HT1080 (cell line): ENCODE measurements around the gene SGK2. TPM values are rescaled to one million over a fixed set of nuclear protein-coding genes. Genes with fewer than 3 reads are reported as not detected.

Experiments used
- DNase-seq: peaks from one replicate; pipeline ENCODE4 v3.0.0-alpha.2; 2015; ENCODE audit warnings: low read depth
- polyA plus RNA-seq, 2 experiments: library from polyadenylated mRNA; depleted of rRNA; stranded (reverse); fragments of >200 nt; gene quantifications; 2 replicates each; pipeline ENCODE4 v1.2.3, GENCODE V29; 2015
- total RNA-seq: library from RNA; depleted of rRNA; stranded (reverse); fragments of >200 nt; shearing (Covaris generic); gene quantifications from 2 replicates; pipeline ENCODE4 v1.2.3, GENCODE V29; 2014; rRNA removed

The SGK2 gene
- total RNA-seq, result not detected in 2 replicates
- not detected in 2 replicates for polyA plus RNA-seq (2015; cell fraction: cytosol; rRNA removed)
- polyA plus RNA-seq (2015; cell fraction: nucleus; rRNA removed), result not detected in 2 replicates

GRCh38 chr20:43558412-43559146 lies at the start of gene SGK2:
SGK2 (plus strand) TSS chr20:43559027; CDS start chr20:43566496, 7,469 bp downstream.
- peak; percentile 41 for DNase-seq

GRCh38 chr20:43511879-43512278 lies 46.9 kb upstream of the SGK2 start:
- DNase-seq, result no peak

DNA sequence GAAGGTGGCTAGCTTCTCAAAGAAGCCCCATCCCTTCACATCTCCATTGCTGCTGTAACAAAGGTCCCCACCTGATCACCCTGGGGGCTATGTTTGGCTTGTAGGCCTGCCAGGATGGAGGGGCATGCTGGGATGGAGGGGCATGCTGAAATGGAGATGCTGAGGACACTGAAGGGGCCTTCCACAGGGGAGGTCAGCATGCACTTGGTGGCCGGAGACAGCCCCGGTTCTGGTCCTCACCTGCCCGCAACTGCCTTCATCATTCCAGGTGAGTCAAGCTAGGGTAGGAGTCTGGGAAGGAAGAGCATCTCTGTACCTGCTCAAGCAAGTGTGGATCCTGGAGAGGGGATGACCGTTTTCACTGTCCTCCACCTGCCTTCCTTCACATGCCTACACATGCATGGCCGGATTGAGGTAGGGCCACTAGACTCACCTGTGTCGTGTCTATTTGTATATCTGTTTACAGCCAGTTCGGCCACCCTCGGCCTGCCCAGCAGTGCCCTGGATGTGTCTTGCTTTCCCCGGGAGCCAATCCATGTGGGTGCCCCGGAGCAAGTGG lies 45.4 kb upstream of the SGK2 start:
- no peak for DNase-seq

DNA sequence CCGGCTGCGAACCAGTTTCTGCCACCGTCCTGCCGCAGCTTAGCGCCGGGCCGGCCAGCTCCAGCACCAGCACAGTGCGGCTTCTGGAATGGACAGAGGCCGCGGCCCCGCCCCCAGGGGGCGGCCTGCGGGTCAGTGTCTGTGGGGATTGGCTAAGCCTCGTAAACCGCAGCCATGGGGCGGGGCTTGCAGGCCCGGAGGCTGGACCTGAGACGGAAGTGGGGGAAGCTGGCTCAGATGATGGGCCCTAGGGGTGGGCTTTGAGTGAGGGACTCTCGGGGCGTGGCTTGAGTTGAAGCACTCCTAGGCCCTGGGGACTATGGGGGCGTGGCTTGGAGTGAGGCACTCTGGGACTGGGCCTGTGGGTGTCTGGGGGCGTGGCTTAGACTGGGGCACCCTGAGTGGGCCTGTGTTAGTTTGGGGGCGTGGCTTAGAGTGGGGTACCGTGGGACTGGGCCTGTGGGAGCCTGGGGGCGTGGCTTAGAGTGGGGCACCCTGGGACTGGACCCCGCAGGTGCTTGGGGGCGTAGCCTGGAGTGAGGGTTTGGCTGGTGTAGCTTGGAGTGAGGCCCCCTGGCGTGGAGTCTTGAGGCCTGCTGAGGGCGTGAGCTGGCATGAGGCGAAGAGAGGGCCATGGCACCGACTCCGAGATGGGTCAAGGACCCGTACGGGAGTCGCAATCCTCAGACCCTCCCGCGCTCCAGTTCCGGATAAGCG lies 44.7 kb upstream of the SGK2 start:
- no peak for DNase-seq

DNA sequence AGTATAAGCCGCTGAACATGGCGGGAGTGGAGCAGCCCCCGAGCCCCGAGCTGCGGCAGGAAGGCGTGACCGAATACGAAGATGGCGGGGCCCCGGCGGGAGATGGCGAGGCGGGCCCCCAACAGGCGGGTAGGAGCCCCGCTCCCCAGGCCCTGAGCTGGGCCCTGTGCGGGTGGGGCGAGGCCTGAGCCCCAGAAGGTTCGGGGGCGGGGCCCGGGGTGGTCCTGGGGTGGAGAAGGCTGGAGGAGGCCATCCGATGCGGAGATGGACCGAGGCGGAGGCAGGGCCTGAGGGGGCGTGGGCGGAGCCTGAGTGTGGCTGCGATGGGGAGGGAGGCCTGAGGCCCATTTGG lies 44.2 kb upstream of the SGK2 start:
- no peak for DNase-seq

GRCh38 chr20:43515628-43516027 lies 43.2 kb upstream of the SGK2 start:
- no peak for DNase-seq

- no peak for DNase-seq
Measured at GRCh38 chr20:43516251-43516824, 42.5 kb upstream of the SGK2 start.

DNA sequence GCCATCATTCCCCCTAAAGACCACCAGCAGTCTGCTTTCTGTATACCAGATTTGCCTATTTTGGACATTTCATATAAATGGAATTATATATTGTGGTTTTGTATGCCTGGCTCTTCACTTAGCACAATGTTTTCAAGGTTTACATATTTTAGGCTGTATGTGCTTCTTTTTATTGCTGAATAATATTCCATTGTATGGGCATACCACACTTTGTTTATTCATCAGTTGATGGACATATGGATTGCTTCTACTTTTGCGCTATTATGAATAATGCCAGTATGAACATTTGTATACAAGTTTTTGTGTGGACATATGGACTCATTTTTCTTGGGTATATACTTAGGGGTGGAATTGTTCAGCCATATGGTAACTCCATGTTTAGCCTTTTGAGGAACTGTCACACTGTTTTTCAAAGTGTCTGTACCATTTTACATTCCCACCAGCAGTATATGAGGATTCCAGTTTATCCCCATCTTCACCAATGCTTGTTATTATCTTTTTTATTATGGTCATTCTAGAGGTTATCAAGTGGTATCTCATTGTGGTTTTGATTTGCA lies 38.7 kb upstream of the SGK2 start:
- DNase-seq, result no peak

DNA sequence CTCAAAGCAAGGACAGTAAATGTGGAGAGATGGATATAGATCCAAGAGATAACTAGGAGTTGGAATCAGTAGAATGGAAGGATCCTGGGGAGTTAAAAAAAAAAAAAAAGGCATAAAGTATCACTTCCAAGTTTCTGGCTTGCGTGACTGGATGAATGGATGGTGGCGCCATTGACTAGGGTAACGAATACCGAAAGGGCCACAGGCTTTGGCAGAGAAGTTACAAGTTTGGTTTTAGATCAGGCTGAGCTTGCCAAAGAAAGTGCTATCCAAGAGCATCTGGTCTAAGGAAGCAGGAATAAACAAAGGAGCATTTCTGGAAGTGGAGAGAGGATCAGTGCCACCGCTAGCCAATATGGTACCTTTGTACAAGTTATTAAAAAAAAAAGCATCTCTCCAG lies 33.8 kb upstream of the SGK2 start:
- DNase-seq, result no peak

- no peak for DNase-seq
Measured at GRCh38 chr20:43528258-43528875, 30.5 kb upstream of the SGK2 start.

DNA sequence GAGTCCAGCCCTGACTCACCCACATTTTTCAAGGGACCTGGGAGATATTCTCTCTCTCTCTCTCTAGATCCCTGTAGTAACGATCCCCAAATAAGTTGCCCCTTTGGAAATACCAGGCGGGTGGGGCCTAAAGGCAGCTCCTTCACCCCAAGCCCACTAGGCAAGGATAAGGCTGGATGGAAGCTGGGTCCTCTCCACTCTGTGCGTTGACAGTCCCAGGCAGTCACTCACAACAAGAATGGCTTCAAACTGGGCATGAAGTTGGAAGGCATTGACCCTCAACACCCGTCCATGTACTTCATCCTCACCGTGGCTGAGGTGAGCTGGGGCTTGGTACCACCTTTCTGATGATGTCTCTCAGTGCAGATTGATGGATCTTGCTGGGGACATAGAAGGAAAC lies 29.8 kb upstream of the SGK2 start:
- DNase-seq, result no peak

- DNase-seq, result no peak
Measured at GRCh38 chr20:43529457-43530153, 29.2 kb upstream of the SGK2 start.

DNA sequence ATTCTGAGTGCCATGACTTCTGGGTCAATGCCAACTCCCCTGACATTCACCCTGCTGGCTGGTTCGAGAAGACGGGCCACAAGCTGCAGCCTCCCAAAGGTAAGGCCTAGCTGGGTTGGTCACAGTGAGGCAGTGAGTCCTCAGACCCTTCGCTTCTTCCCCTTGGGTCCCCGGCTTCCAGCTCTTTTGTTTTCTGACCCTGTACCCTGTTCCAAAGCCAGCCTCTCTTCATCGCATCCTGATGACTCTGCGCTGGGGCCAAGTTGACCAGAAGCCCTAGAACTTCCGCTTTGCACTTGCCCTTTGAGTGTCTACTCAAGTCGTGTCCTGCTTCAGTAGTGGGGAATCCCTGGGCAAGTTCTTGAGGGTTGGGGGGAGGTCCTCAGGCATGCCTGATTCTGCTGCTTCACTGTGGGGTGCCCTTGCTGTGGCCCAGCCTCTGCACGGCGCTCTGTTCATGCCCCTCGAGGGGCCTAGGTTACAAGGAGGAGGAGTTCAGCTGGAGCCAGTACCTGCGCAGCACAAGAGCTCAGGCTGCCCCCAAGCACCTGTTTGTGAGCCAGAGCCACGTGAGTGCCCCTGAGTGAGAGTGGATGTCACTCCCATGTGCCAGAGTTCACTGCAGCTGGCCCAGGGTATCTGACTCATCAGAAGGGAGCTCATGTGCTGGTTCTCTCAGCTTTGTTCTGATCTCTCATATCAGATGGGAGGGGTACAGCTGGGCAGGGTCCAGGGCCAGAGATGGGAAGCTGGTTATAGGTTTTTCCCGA lies 28.3 kb upstream of the SGK2 start:
- peak; percentile 24 for DNase-seq

DNA sequence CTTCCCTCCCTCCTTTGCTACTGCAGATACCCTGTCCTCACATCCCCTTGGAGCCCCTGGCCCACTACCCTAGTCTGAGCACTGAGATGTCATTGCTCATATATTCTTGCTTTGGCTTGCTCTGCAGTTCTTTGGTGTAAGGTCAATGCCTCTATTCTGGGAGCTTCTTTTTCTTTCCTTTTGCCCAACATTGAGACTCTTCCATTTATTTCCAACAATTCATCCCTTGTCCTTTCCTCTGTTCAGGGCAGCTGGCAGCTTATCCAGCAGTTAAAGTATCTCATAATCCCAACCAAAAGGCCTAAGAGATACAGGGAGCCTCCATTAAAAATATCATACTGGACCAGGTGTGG lies 27.8 kb upstream of the SGK2 start:
- no peak for DNase-seq

- no peak for DNase-seq
Measured at GRCh38 chr20:43532416-43533055, 26.3 kb upstream of the SGK2 start.

DNA sequence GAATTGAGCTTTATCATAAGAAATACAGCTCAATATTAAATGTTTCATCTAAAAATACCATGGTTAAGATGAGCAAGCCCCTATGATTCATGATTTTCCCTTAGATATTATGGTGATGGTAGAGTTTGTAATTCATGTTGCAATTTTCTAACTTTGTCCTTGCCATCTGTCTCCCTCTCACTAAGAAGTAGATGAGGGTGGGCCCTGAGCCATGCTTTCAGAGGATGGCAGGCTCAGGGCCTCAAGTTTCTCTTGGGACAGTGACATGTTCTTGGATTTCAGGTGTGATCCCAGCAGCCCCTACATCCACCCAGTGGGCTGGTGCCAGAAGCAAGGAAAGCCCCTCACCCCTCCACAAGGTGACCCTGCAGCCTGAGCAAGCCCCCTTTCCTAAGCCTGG lies 25.8 kb upstream of the SGK2 start:
- DNase-seq, result peak; percentile 8

GRCh38 chr20:43534016-43534415 lies 24.8 kb upstream of the SGK2 start:
- DNase-seq, result no peak

GRCh38 chr20:43534791-43535350 lies 24.0 kb upstream of the SGK2 start:
- no peak for DNase-seq

DNA sequence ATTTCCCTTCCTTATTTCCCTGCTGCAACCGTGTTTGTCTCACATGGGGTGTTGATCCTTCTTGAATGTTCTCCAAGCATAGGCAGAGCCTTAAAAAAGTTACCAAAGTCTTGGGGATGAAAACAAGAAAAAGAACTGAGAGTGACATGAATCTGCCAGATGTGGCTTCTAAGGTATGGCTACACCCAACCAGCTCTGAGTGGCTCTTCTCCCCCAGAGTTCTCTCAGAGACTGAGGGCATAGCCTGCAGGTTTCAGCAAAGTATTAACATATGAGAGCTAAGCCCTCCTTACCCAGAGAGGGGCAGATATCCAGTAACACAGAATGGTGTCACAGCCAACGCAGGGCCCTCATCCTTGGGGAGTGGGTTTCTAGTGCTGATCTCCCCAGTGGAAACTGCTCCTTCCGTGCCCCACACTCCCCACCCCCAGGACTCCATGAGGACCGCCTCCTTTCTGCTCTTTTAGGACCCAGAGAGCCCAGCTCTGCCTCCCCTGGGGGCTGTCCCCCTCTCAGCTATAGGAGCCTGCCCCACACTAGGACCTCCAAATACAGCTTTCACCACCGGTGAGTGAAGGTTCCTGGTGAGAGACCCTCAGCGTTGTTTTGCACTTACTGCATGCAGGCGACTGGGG lies 23.3 kb upstream of the SGK2 start:
- DNase-seq, result no peak
